H1 (cell line): ENCODE measurements around the gene NSUN4. TPM values are rescaled to one million over a fixed set of nuclear protein-coding genes. Genes with fewer than 3 reads are reported as not detected.
A peak's percentile ranks its signal among the peaks of the same experiment; 100 is the strongest.

Source experiments
- ASH2L ChIP-seq: fragments of 200-600, 300-600 bp; sonication (generic); IDR thresholded peaks from one replicate; pipeline ENCODE4 v1.7.1; 2017; ENCODE audit warnings: low read length
- CBX5 ChIP-seq: fragments of 300-800, 300-1000 bp; sonication (generic); IDR thresholded peaks from 2 replicates; pipeline ENCODE4 v1.7.1; 2016; ENCODE audit warnings: antibody characterized with exemption, low read length, low read depth
- CBX8 ChIP-seq: fragments of 300-800, 300-1000 bp; sonication (generic); IDR thresholded peaks from 2 replicates; pipeline ENCODE4 v1.7.1; 2016; ENCODE audit warnings: low read depth, low read length, borderline replicate concordance
- E2F6 ChIP-seq: IDR thresholded peaks from 2 replicates; pipeline ENCODE4 v1.6.1; 2012; ENCODE audit warnings: inconsistent platforms
- EP300 ChIP-seq, 2 experiments: IDR thresholded peaks; 1 replicate in 1 of 2; 2 replicates in 1 of 2; pipeline ENCODE4 v1.6.1; 2011 to 2012; ENCODE audit warnings: low read depth in 2 of 2, low read length in 2 of 2, mild to moderate bottlenecking in 2 of 2, borderline replicate concordance in 1 of 2, inconsistent platforms in 1 of 2, moderate library complexity in 1 of 2
- EZH2 ChIP-seq: fragments of 200-600 bp; sonication (generic); IDR thresholded peaks from 2 replicates; pipeline ENCODE4 v1.7.1; 2012; ENCODE audit warnings: low read depth, mild to moderate bottlenecking, moderate library complexity, low read length, inconsistent platforms; ENCODE audit not compliant: severe bottlenecking
- HDAC2 ChIP-seq, 2 experiments: fragments of 300-600 bp in 1 of 2; sonication (generic) in 1 of 2; IDR thresholded peaks; 2 replicates each; pipeline ENCODE4 v1.6.1; 2011 to 2012; ENCODE audit warnings: low read depth in 2 of 2, low read length in 2 of 2, mild to moderate bottlenecking in 2 of 2, moderate library complexity in 2 of 2, borderline replicate concordance in 1 of 2, inconsistent platforms in 1 of 2
- JUND ChIP-seq: IDR thresholded peaks from 2 replicates; pipeline ENCODE4 v1.6.1; 2011; ENCODE audit warnings: mild to moderate bottlenecking, improper control_type of control experiment, low read length
- KDM5A ChIP-seq: fragments of 200-600 bp; IDR thresholded peaks from 2 replicates; pipeline ENCODE4 v1.7.1; 2012; ENCODE audit warnings: mild to moderate bottlenecking, low read length, inconsistent platforms, mixed read lengths
- NANOG ChIP-seq: IDR thresholded peaks from 2 replicates; pipeline ENCODE4 v1.6.1; 2011; ENCODE audit warnings: low read length, low read depth, mild to moderate bottlenecking, inconsistent platforms; ENCODE audit not compliant: insufficient read depth, poor library complexity, severe bottlenecking
- PHF8 ChIP-seq: fragments of 200-600 bp; sonication (generic); conservative IDR thresholded peaks from 2 replicates; pipeline ENCODE4 v1.7.1; 2012; ENCODE audit warnings: low read depth, mild to moderate bottlenecking, inconsistent platforms, low read length, moderate library complexity
- POU5F1 ChIP-seq: IDR thresholded peaks from 2 replicates; pipeline ENCODE4 v1.6.1; 2011; ENCODE audit warnings: low read depth, mild to moderate bottlenecking, low read length, moderate library complexity
- RFX5 ChIP-seq: IDR thresholded peaks from 2 replicates; pipeline ENCODE4 v1.6.1; 2011; ENCODE audit warnings: low read depth, low read length, improper control_type of control experiment, borderline replicate concordance
- SIRT6 ChIP-seq: IDR thresholded peaks from one replicate; pipeline ENCODE4 v1.7.1; 2012; ENCODE audit warnings: low read length, inconsistent platforms
- SP4 ChIP-seq: IDR thresholded peaks from 2 replicates; pipeline ENCODE4 v1.6.1; 2012; ENCODE audit warnings: low read length, inconsistent platforms
- TAF1 ChIP-seq: IDR thresholded peaks from 2 replicates; pipeline ENCODE4 v1.6.1; 2011; ENCODE audit warnings: mild to moderate bottlenecking, low read depth, low read length
- TBP ChIP-seq: IDR thresholded peaks from 2 replicates; pipeline ENCODE4 v1.6.1; 2011; ENCODE audit warnings: low read depth, low read length, improper control_type of control experiment
- YY1 ChIP-seq: IDR thresholded peaks from 2 replicates; pipeline ENCODE4 v1.6.1; 2011; ENCODE audit warnings: low read depth, mild to moderate bottlenecking, low read length
- polyA plus RNA-seq, 7 experiments: library from polyadenylated mRNA; depleted of rRNA in 3 of 7; stranded (reverse) in 5 of 7; unstranded in 2 of 7; fragments of >200 nt in 5 of 7; fragments of 200-250 nt in 2 of 7; gene quantifications; 1 replicate in 5 of 7; 2 replicates in 1 of 7; 4 replicates in 1 of 7; pipeline versions ENCODE4 v1.2.1 to v1.2.3, GENCODE V29; 2011 to 2013; ENCODE audit warnings: missing spikeins in 2 of 7, mixed read lengths in 2 of 7
- total RNA-seq: library from RNA; stranded (reverse); fragmentation: NEBNext Ultra II Directional; extraction: Animal tissue kit (Norgen Biotek cat#: 25700); gene quantifications from 2 replicates; pipeline ENCODE4 v1.2.1, GENCODE V29; 2021

Gene NSUN4
- total and polyA plus RNA-seq, 2 of the 8 experiments (the other 6 are each of a cell fraction or from before 2014, with no cell fraction given), result 9.7 to 15.7 TPM

- TF ChIP-seq SP4 (peak; percentile 84; the same call in 1 of the 2 replicates), EP300 (IDR thresholded peaks at IDR 0.05; ENCODE audit: borderline replicate concordance in 1 of 2, low read depth in 2 of 2, low read length in 2 of 2) (peak in 1 of 2 experiments; percentile 99; a peak in 2 of 3 replicates), HDAC2 (IDR thresholded peaks at IDR 0.05; ENCODE audit: borderline replicate concordance in 1 of 2, low read depth in 2 of 2, low read length in 2 of 2) (no peak), RFX5 (no peak), POU5F1 (no peak), YY1 (peak; percentile 100), TBP (peak; percentile 92), E2F6 (no peak), PHF8 (peak; percentile 73), CBX8 (no peak), NANOG (no peak), ASH2L (peak; percentile 46), TAF1 (peak; percentile 97), CBX5 (no peak), JUND (peak; percentile 97), SIRT6 (no peak), EZH2 (no peak), KDM5A (peak; percentile 52)
Observed at GRCh38 chr1:46303038-46303871, 37.4 kb upstream of the NSUN4 start, which contains the start of the genes LRRC41 and UQCRH (continued).
